NCI-H2196 treated with DMSO at 0.1 percent for 48 hours (cell line): ENCODE measurements around the gene KRT81.
"Not testable (repeated sequence)": the region's sequence is repeated elsewhere in the genome, so short reads cannot be mapped to it uniquely, and the experiment has no call there.

Experiments
- DNase-seq: peaks from one replicate; lab custom pipeline; 2025; ENCODE audit not compliant: unreplicated experiment; lab: John Stamatoyannopoulos, UW

The KRT81 gene

DNA sequence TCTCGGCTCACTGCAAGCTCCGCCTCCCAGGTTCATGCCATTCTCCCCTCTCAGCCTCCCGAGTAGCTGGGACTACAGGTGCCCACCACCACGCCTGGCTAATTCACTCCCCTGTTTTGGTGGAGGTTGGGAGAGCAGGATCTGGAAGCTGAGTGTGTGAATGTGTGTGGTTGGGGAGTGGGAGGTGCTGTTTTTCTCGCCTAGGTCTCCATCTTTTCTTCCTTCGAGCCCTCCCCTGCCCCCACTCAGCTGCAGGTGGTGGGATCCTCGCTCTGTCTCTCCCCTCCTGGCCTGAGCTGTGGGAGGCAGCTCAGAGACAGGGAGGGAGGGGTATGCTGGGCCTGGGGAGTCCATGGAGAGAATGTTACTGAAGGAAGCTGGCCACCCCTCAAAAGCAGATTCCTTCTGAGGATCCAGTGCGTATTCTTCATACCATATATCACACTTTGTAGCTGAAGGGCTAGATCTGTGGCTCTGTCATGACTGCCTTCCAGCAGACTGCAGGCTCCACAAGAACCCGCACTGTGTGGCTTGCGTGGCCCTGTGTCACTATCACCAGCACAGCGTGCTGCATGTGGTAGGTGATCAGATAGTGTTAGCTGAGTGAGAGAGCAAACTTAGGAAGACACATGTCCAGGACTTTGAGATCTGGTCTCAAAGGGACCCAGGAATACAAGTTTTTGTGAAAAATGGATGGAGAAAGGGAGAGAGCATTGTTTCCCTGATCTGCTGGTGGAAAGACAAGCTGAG is 27.1 kb upstream of the KRT81 start:
- DNase-seq: no peak

- no peak for DNase-seq
Measured at GRCh38 chr12:52317468-52318052, 26.2 kb upstream of the KRT81 start.

DNA sequence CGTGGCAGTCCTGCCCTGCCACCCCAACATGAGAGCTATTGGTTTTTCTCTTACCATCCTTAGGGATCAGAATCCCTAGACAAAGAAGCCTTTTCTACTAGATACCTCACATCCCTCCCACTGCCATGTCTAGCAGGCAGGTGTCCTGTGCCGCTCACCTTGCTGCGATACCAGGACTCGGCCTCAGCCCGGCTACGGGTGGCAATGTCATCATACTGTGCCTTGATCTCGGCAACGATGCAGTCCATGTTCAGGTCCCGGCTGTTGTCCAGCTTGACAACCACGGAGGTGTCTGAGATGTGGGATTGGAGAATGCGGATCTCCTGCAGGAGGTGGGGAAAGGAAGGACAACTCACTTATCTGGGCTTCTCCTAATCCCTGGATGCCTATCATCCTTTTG is 25.4 kb upstream of the KRT81 start:
- DNase-seq: no peak

DNA sequence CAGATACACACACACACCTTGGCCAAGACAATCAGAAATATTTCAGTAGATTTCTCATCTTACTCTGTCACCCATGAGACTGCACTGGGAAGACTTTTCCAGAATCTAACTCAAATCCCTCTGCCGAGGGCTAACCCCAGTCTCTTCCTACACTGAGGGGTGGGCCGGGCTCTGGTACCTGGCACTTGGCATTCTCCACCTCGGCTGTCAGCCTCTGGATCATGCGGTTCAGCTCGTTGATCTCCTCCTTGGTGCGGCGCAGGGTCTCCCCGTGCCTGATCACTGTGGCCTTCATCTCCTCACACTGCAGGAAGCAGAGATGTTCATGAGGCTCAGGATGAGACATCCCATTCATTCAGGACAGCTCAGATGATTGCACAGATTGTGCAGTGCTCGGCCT is 25.0 kb upstream of the KRT81 start:
- no peak for DNase-seq

- not testable (repeated sequence) for DNase-seq
Measured at GRCh38 chr12:52315721-52316120, 24.4 kb upstream of the KRT81 start.

DNA sequence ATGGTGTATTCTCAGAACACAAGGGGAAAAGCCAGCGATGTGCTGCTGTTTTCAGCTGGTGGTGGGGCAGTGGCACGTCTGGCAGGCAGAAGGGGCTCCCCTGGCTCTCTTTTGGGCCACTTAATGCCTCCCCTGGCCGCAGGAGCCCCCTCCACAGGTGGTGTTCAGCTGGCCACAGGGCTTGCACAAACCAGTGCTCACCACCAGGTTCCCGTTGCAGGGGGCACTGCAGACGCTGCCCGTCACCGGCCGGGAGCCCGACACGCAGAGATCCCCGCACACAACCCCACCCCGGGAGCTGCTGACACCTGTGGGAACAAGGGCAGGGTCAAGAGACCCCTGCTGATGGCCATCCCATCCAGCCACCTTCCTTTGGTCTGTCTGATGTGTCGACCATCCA is 23.2 kb upstream of the KRT81 start:
- DNase-seq: no peak

DNA sequence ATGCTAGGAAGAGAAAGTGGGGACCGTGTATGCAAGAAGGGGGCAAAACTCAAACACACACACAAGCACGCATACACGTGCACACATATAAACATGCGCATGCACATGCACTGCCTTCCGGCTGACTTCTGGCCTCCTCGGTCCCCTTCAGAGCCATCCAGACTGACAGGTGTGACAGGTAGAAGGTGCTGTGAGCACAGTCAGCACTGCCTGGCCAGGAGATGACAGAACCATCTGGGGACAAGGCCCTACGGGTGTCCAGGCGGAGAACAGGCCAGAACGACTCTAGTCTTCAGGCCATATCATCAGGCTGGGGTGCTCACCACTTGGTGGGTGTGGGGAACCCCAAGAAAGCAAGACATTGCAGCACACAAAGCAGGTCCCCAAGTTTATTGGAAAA is 22.6 kb upstream of the KRT81 start:
- DNase-seq: no peak

DNA sequence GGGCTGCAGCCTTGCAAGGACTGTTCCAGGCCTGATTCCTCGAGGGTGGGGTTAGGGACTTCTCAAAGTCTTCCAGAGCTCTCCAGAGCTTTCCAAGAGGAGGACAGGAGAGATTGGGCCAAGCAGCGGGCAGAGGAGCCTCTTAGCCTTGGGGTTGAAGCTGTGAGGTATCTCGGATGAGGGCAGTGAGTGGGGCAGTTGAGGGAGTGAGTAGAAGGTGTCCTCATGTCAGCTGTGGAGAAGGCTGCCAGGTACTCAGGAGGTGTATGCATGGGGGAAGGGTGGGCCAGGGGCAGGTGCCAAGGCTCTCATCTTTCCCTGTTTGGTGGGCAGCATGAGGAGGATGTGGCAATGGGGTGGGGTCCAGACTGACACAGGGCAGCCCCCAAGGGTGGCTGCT is 22.1 kb upstream of the KRT81 start:
- no peak for DNase-seq

- DNase-seq: no peak
Measured at GRCh38 chr12:52312086-52312485, 20.8 kb upstream of the KRT81 start.

DNA sequence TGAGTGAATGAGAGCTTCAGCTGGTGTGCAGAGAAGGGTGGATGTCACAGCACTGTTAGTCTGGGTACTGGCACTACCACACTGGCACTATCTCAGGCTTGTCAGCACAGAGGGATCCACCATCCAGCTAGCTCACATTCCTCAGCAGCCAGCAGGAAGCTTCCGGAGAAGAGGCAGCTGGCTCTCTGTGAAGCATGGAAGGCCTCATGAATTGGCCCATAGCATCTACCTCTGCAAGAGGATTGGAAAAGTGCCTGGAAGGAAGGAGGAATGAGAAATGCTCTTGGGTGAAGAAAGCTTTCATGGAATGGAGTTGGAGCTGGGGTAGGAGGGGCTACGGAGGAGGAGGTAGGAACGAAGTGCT is 19.9 kb upstream of the KRT81 start:
- DNase-seq: no peak

DNA sequence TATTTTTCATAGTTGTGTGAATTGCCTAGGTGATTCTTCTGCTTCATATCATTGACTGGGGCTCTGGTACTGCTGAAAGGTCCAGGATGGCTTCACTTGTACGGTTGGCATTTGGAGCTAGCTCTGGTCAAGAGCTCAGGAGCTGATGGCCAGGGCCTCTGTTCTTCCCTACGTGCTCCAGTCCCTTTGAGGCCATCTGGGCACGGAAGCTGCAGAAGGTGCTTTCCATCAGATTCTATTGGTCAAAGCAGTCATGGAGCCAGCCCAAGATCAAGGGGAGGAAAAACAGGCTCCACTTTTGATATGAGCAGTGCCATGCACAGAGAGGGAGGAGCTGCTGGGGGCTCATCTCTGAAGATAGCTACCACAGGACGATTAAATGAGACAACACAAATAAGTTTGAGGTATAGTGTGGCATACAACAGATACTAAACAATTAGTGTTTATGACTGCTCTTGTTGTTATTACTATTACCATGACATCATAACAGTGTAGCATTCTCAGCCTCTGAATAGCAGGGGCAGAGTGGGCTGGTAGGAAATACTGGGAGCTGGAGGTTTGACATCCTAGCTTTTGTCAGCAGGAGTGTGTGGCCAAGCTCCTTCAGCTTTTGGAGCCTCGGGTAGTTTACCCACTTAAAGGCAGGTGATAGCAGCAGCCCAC is 19.4 kb upstream of the KRT81 start:
- no peak for DNase-seq

DNA sequence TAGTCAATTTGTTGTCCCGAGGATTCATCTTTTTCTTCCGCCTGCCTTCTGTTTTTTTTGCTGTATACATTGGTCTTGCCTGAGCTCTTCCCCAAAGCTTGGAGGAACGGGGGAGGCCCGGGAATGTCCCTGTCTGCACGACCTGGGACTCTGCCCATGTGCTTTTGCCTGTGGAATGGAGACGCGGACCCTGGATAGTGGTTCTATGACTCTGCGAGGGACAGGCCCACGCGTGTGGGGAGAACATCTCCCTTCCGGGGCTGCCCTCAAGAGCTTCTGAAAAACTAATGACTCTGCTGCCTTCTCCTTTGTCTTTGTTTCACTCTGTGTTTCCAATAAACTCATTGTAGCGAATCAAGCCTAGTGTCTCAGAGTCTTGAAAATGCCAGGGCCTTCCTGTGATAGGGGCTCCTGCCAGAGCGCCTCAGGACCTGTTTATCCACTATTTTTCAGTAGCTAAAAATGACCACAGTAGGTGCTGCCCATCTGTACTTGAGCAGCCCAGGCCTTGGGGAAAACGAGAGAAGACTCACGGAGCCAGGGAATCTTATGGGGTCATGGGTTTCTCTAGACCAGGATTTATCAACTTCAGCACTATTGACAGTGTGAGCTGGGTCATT is 17.6 kb upstream of the KRT81 start:
- no peak for DNase-seq

DNA sequence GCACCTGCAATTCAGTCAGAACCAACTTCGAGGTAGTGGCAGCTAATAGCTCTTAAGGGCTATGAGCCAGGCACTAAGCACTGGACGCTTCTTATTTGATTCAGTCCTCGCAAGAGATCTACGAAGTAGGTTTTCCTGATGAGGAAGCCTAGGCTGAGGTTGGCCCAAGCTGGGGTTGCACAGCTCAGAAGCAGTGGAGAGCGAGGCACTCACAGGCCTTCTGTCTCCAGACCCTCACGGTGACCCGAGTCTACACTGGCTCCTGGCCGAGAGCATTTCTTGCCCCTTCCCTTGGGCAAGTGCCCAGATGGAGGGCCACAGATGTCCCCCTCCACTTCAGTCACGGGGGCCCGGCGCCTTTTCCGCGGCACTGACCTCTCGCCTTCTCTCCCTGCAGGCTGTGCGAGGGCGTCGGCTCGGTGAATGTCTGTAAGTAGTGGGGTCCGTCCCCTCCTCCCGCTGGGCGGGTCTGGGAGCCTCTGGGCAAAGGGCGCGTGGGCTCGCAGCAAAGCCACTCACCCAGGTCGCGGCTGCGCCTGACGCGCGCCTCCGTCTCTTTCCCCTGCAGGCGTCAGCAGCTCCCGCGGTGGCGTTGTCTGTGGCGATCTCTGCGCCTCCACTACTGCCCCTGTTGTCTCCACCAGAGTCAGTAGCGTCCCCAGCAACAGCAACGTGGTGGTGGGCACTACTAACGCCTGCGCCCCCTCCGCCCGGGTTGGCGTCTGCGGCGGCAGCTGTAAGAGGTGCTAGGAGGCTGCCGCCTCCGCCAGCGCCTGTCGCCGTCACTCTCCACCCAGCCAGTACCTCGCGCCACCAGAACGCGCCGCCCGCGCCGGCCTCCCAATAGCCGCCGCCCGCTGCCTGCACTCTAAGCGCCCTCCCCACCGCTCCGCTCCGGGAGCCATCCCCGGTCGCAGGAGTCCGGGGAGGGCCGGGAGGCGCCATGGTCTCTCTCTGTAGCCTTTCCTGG is 16.8 kb upstream of the KRT81 start:
- DNase-seq: no peak

DNA sequence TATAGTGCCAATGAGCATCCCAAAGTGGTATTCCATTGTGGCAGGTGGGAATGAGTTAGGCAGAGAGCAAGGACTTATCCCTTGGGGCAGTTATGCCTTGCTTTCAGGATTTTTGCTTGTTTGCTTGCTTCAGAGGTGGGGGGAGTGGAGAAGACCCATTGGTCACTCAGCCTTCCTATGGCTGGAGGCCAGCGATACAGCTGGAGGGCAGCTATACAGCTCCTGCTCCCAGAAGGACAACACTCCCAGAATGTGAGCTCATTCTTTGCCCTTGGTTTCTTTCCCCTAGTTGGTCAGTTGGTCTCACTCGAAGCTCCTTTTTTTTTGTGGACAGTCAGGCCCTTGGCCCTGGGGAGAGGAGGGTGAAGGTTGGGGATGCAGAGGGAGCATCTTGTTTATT is 15.4 kb upstream of the KRT81 start:
- DNase-seq: no peak

DNA sequence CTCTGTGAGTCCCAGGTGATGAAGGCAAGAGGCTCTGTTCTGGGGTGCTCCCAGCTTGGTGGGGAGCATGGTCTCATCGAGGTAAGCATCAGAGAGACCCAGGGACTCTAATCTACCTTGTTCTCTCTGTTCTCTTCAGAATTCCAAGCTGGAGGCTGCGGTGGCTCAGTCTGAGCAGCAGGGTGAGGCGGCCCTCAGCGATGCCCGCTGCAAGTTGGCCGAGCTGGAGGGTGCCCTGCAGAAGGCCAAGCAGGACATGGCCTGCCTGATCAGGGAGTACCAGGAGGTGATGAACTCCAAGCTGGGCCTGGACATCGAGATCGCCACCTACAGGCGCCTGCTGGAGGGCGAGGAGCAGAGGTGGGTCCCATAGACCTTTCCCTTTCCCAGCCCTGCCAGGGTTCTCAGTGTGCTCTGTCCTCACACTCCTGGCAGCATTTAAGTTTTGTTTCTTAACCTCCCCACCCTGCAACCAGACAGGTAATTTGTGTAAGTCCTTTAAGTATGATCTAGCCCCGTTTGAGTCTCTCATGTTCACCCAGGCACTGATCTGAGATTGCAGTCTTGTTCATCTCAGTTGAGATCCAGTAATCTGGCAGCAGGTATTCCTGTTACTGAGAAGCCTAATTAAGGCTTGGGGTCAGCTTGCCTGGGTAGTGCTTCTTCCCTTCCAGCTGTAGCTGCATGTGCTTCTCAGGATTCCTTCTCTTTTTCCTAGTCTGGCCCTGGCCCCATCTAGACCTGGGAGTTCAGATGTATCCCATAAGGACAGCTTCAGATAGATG is 14.8 kb upstream of the KRT81 start:
- no peak for DNase-seq

DNA sequence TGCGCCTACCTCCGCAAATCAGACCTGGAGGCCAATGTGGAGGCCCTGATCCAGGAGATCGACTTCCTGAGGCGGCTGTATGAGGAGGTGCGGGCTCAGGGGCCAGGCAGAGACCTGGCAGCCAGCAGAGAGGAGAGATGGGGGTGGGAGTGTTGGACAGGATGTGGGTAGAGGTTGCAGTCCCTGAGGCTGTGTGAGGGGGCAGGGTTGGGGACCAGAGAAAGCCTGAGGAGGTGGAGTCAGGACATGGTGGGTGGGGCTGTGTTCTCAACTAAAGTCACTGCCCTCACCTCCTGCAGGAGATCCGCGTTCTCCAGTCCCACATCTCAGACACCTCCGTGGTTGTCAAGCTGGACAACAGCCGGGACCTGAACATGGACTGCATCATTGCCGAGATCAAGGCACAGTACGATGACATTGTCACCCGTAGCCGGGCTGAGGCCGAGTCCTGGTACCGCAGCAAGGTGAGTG is 13.6 kb upstream of the KRT81 start:
- not testable (repeated sequence) for DNase-seq

GRCh38 chr12:52302242-52302914 is 11.0 kb upstream of the KRT81 start:
- DNase-seq: not testable (repeated sequence)

DNA sequence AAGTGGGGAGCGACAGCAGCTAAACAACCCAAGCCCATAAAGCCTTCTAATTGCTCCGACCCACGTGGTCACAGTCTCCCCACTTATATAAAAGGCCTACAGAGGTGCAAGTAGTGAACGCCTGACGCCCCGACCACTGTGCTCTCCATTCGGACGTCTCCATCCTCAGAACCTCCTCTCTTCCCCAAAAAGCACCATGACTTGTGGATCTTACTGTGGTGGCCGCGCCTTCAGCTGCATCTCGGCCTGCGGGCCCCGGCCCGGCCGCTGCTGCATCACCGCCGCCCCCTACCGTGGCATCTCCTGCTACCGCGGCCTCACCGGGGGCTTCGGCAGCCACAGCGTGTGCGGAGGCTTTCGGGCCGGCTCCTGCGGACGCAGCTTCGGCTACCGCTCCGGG is 10.4 kb upstream of the KRT81 start:
- DNase-seq: not testable (repeated sequence)
